Measurements from ENCODE around the gene CTNNA3. TPM values are rescaled to one million over a fixed set of nuclear protein-coding genes. Genes with fewer than 3 reads are reported as not detected.
A peak's percentile ranks its signal among the peaks of the same experiment; 100 is the strongest.

CTNNA3 gene
- total RNA-seq, 6 experiments from 2014 or later, result 0.19 to 3.6 (median 1.2) TPM

- Histone ChIP-seq H3K4me3 (no peak overlapping the region), H3K27ac (no peak overlapping the region), H3K9me3 (no peaks in the 10 kb centered on the region), H3K4me1 (no peaks in the 10 kb centered on the region), H3K36me3 (no peaks in the 10 kb centered on the region), H3K27me3 (no peaks in the 10 kb centered on the region)
- 38% methylated on average over 2 of the region's 2 CpGs for WGBS (ENCODE audit: insufficient coverage, low coverage, low lambda C conversion rate, missing lambda C conversion rate)
- ATAC-seq (no peak), DNase-seq (no peak)
- TF ChIP-seq, protein P1, sequence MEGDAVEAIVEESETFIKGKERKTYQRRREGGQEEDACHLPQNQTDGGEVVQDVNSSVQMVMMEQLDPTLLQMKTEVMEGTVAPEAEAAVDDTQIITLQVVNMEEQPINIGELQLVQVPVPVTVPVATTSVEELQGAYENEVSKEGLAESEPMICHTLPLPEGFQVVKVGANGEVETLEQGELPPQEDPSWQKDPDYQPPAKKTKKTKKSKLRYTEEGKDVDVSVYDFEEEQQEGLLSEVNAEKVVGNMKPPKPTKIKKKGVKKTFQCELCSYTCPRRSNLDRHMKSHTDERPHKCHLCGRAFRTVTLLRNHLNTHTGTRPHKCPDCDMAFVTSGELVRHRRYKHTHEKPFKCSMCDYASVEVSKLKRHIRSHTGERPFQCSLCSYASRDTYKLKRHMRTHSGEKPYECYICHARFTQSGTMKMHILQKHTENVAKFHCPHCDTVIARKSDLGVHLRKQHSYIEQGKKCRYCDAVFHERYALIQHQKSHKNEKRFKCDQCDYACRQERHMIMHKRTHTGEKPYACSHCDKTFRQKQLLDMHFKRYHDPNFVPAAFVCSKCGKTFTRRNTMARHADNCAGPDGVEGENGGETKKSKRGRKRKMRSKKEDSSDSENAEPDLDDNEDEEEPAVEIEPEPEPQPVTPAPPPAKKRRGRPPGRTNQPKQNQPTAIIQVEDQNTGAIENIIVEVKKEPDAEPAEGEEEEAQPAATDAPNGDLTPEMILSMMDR (IDR thresholded peaks at IDR 0.05), result no peak
- TF ChIP-seq POLR2A (IDR thresholded peaks at IDR 0.05), result no peak
- intact Hi-C loops (cut with DNase I), result no loop called here
These were observed 1674.6 kb downstream of the CTNNA3 start for GRCh38 chr10:66021423-66021822.

GRCh38 chr10:66008221-66008620 is 1687.8 kb downstream of the CTNNA3 start:
- H3K9me3 ChIP-seq, result no peaks in the 10 kb centered on the region

GRCh38 chr10:66006411-66006810 is 1689.6 kb downstream of the CTNNA3 start:
- intact Hi-C loops (cut with DNase I), result no loop called here
- TF ChIP-seq, protein P1 (IDR thresholded peaks at IDR 0.05), result no peak
- no peak for TF ChIP-seq POLR2A (IDR thresholded peaks at IDR 0.05)
- Histone ChIP-seq H3K27ac (no peak overlapping the region), H3K4me3 (no peak overlapping the region), H3K9me3 (no peaks in the 10 kb centered on the region), H3K27me3 (no peaks in the 10 kb centered on the region), H3K36me3 (no peaks in the 10 kb centered on the region), H3K4me1 (no peaks in the 10 kb centered on the region)
- ATAC-seq (no peak), DNase-seq (no peak)
- 71% methylated on average over 4 of the region's 4 CpGs for WGBS (ENCODE audit: insufficient coverage, low coverage, low lambda C conversion rate, missing lambda C conversion rate)

More at GRCh38 chr10:66008221-66008620, 1687.8 kb downstream of the CTNNA3 start:
- Histone ChIP-seq H3K4me3 (no peak overlapping the region), H3K4me1 (no peaks in the 10 kb centered on the region), H3K36me3 (no peaks in the 10 kb centered on the region), H3K27me3 (no peaks in the 10 kb centered on the region), H3K27ac (no peak overlapping the region)
- no peak for ATAC-seq
- no peak for DNase-seq
- TF ChIP-seq, protein P1 (IDR thresholded peaks at IDR 0.05), result no peak
- no peak for TF ChIP-seq POLR2A (IDR thresholded peaks at IDR 0.05)
- intact Hi-C loops (cut with DNase I), result no loop called here
- WGBS (ENCODE audit: insufficient coverage, low coverage, low lambda C conversion rate, missing lambda C conversion rate), result 86% methylated on average over 5 of the region's 5 CpGs

DNA sequence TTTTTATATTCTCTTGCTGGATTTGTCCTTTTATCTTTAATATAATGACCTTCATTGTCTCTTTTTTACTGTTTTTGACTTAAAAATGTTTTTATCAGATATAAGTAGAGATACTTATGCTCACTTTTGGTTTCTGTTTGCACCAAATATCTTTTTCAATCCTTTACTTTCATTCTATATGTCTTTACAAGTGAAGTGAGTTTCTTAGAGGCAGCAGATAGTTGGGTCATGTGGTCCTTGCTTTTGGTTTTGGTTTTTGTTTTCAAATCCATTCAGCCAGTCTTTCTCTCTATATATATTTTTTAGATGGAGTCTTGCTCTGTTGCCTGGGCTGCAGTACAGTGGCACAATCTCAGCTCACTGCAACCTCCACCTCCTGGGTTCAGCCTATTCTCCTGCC is 1702.5 kb downstream of the CTNNA3 start:
- H3K27me3 ChIP-seq, result no peaks in the 10 kb centered on the region
- H3K9me3 ChIP-seq, result no peaks in the 10 kb centered on the region
- intact Hi-C loops (cut with DNase I), result no loop called here
- H3K27ac ChIP-seq, result no peak overlapping the region
- TF ChIP-seq POLR2A (IDR thresholded peaks at IDR 0.05), result no peak
- TF ChIP-seq, protein P1 (IDR thresholded peaks at IDR 0.05), result no peak
- ATAC-seq (no peak), DNase-seq (no peak)
- no peaks in the 10 kb centered on the region for H3K4me1 ChIP-seq
- no peak overlapping the region for H3K4me3 ChIP-seq
- H3K36me3 ChIP-seq, result no peaks in the 10 kb centered on the region

GRCh38 chr10:65968871-65969270 is 1727.1 kb downstream of the CTNNA3 start:
- Histone ChIP-seq H3K9me3 (no peaks in the 10 kb centered on the region), H3K4me3 (no peak overlapping the region), H3K36me3 (no peaks in the 10 kb centered on the region), H3K27ac (no peak overlapping the region), H3K27me3 (no peaks in the 10 kb centered on the region), H3K4me1 (no peaks in the 10 kb centered on the region)
- intact Hi-C loops (cut with DNase I), result no loop called here
- ATAC-seq (no peak), DNase-seq (no peak)
- 80% methylated on average over 3 of the region's 3 CpGs for WGBS (ENCODE audit: insufficient coverage, low coverage, low lambda C conversion rate, missing lambda C conversion rate)
- TF ChIP-seq POLR2A (IDR thresholded peaks at IDR 0.05), result no peak
- TF ChIP-seq, protein P1 (IDR thresholded peaks at IDR 0.05), result peak in 1 of 4 donors; percentile 11

Data from right lobe of liver (tissue), 6 donors.